GM18870 (cell line): Measurements from ENCODE around the gene ACOT8.
"Not testable (repeated sequence)": the region's sequence is repeated elsewhere in the genome, so short reads cannot be mapped to it uniquely, and the experiment has no call there.

Source experiments
- ATAC-seq: cut with Tn5 transposase; IDR thresholded peaks from one replicate; pipeline ENCODE4 v1.9.1; 2021; ENCODE audit warnings: moderate library complexity; ENCODE audit not compliant: unreplicated experiment

The ACOT8 gene

GRCh38 chr20:45798935-45799642 lies 58.1 kb downstream of the ACOT8 start:
- ATAC-seq: no peak

- ATAC-seq: not testable (repeated sequence)
These were observed 59.2 kb downstream of the ACOT8 start for GRCh38 chr20:45797955-45798354.

- ATAC-seq: not testable (repeated sequence)
These were observed 59.7 kb downstream of the ACOT8 start for GRCh38 chr20:45797510-45797909.

- no peak for ATAC-seq
These were observed 60.7 kb downstream of the ACOT8 start for GRCh38 chr20:45796337-45797065.

GRCh38 chr20:45792317-45793118 lies 64.7 kb downstream of the ACOT8 start:
- no peak for ATAC-seq
